ENCODE results near the gene HTT.

GRCh38 chr4:3039706-3040366 lies 34.6 kb upstream of the HTT start:
- TF ChIP-seq RAD21 (IDR thresholded peaks at IDR 0.05; ENCODE audit: low read depth) (no peak), POLR2A (IDR thresholded peaks at IDR 0.05; ENCODE audit: borderline replicate concordance, extremely low read depth, insufficient read depth, insufficient read length) (no peak), CTCF (IDR thresholded peaks at IDR 0.05 in 2 of 3, conservative IDR thresholded peaks at IDR 0.05 in 1 of 3; ENCODE audit: borderline replicate concordance in 1 of 3, insufficient read depth in 1 of 3, low read depth in 2 of 3, low read length in 2 of 3) (no peak)
